ENCODE data around the gene DPY19L1. TPM values are rescaled to one million over a fixed set of nuclear protein-coding genes. Genes with fewer than 3 reads are reported as not detected.
"Not testable (repeated sequence)": the region's sequence is repeated elsewhere in the genome, so short reads cannot be mapped to it uniquely, and the experiment has no call there.

The DPY19L1 gene
- total RNA-seq, 1 experiment from 2014 or later: 10.7 TPM

GRCh38 chr7:34966504-34966903 is 70.8 kb downstream of the DPY19L1 start:
- H3K4me1 ChIP-seq (ENCODE audit: insufficient read depth, low read length); ATAC-seq; H3K9me3 ChIP-seq (ENCODE audit: low read length); H3K9me2 ChIP-seq (replicated peaks; ENCODE audit: low read length); DNase-seq; H2AFZ ChIP-seq (ENCODE audit: low read length); H3K9ac ChIP-seq (ENCODE audit: low read length); intact Hi-C loops (cut with micrococcal nuclease); H3K36me3 ChIP-seq (ENCODE audit: low read depth, low read length); POLR2A ChIA-PET (ENCODE audit: unreplicated experiment); H3K79me2 ChIP-seq (ENCODE audit: low read length); H4K20me1 ChIP-seq (ENCODE audit: low read length); H3K4me3 ChIP-seq (ENCODE audit: low read length); H3K4me2 ChIP-seq (ENCODE audit: low read length); H3K27ac ChIP-seq (ENCODE audit: low read length); CTCF ChIA-PET; H3F3A ChIP-seq (ENCODE audit: low read length, unreplicated experiment); H3K27me3 ChIP-seq (ENCODE audit: low read length); BruUV-seq (replicated peaks): not testable (repeated sequence)

GRCh38 chr7:34958021-34958420 is 79.3 kb downstream of the DPY19L1 start:
- BruUV-seq (replicated peaks): no TSS peak
- intact Hi-C loops (cut with micrococcal nuclease): no loop called here

GRCh38 chr7:34952822-34953221 is 84.5 kb downstream of the DPY19L1 start:
- DNase-seq (no peak), ATAC-seq (no peak)
- Histone ChIP-seq H3K9me3 (ENCODE audit: low read length) (no peaks in the 10 kb centered on the region), H3K79me2 (ENCODE audit: low read length) (no peaks in the 10 kb centered on the region), H3K9ac (ENCODE audit: low read length) (no peak overlapping the region), H4K20me1 (ENCODE audit: low read length) (no peaks in the 10 kb centered on the region), H3K9me2 (replicated peaks; ENCODE audit: low read length) (no peaks in the 10 kb centered on the region), H2AFZ (ENCODE audit: low read length) (no peak overlapping the region), H3K27ac (ENCODE audit: low read length) (no peak overlapping the region), H3F3A (ENCODE audit: low read length, unreplicated experiment) (no peaks in the 10 kb centered on the region), H3K36me3 (ENCODE audit: low read depth, low read length) (no peaks in the 10 kb centered on the region), H3K27me3 (ENCODE audit: low read length) (no peaks in the 10 kb centered on the region), H3K4me3 (ENCODE audit: low read length) (no peak overlapping the region), H3K4me1 (ENCODE audit: insufficient read depth, low read length) (no peaks in the 10 kb centered on the region), H3K4me2 (ENCODE audit: low read length) (no peak overlapping the region)
- BruUV-seq (replicated peaks): no TSS peak
- CTCF ChIA-PET: no interaction called here
- intact Hi-C loops (cut with micrococcal nuclease): no loop called here
- POLR2A ChIA-PET (ENCODE audit: unreplicated experiment): no interaction called here
- no peak for TF ChIP-seq EZH2phosphoT487 (IDR thresholded peaks at IDR 0.05; ENCODE audit: borderline replicate concordance, low read length)
- no peak for TF ChIP-seq EZH2 (IDR thresholded peaks at IDR 0.05; ENCODE audit: low read length, unreplicated experiment)
- TF ChIP-seq CTCF (conservative IDR thresholded peaks at IDR 0.05; ENCODE audit: low read depth, low read length): no peak

More at GRCh38 chr7:34958021-34958420, 79.3 kb downstream of the DPY19L1 start:
- ChIA-PET CTCF (no interaction called here), POLR2A (ENCODE audit: unreplicated experiment) (no interaction called here)
- TF ChIP-seq CTCF (conservative IDR thresholded peaks at IDR 0.05; ENCODE audit: low read depth, low read length): no peak
- TF ChIP-seq EZH2phosphoT487 (IDR thresholded peaks at IDR 0.05; ENCODE audit: borderline replicate concordance, low read length): no peak
- no peak for TF ChIP-seq EZH2 (IDR thresholded peaks at IDR 0.05; ENCODE audit: low read length, unreplicated experiment)
- H3K79me2 ChIP-seq (ENCODE audit: low read length): no peaks in the 10 kb centered on the region
- H3K4me2 ChIP-seq (ENCODE audit: low read length): no peak overlapping the region
- H3K27me3 ChIP-seq (ENCODE audit: low read length): no peaks in the 10 kb centered on the region
- no peaks in the 10 kb centered on the region for H3K4me1 ChIP-seq (ENCODE audit: insufficient read depth, low read length)
- no peaks in the 10 kb centered on the region for H3F3A ChIP-seq (ENCODE audit: low read length, unreplicated experiment)
- no peaks in the 10 kb centered on the region for H3K9me2 ChIP-seq (replicated peaks; ENCODE audit: low read length)
- ATAC-seq (no peak), DNase-seq (no peak)
- H3K9ac ChIP-seq (ENCODE audit: low read length): no peak overlapping the region
- H3K9me3 ChIP-seq (ENCODE audit: low read length): no peaks in the 10 kb centered on the region
- no peak overlapping the region for H2AFZ ChIP-seq (ENCODE audit: low read length)
- H3K27ac ChIP-seq (ENCODE audit: low read length): no peak overlapping the region
- no peak overlapping the region for H3K4me3 ChIP-seq (ENCODE audit: low read length)
- H3K36me3 ChIP-seq (ENCODE audit: low read depth, low read length): no peaks in the 10 kb centered on the region
- H4K20me1 ChIP-seq (ENCODE audit: low read length): no peaks in the 10 kb centered on the region
